ENCODE measurements around the gene ZCRB1. TPM values are rescaled to one million over a fixed set of nuclear protein-coding genes. Genes with fewer than 3 reads are reported as not detected.

Gene ZCRB1
- total RNA-seq, 2 experiments from 2014 or later, result 47.8 to 53.8 TPM

GRCh38 chr12:42282294-42282693 lies 43.6 kb downstream of the ZCRB1 start:
- H3K27ac Mint-ChIP-seq, result no peak overlapping the region
- H3K4me1 Mint-ChIP-seq, result peaks cover 2% of the 10 kb centered on the region
- no peaks in the 10 kb centered on the region for H3K36me3 Mint-ChIP-seq
- ATAC-seq (ENCODE audit: low read depth) (no peak), DNase-seq (no peak)
- no peak overlapping the region for H3K4me3 Mint-ChIP-seq
- H3K9me3 Mint-ChIP-seq, result no peaks in the 10 kb centered on the region
- POLR2A ChIA-PET, result interaction anchor here (0.6 kb wide), 1 partner anchor 45 kb away, joined by 3 read pairs; no protein-coding TSS in a partner anchor
- peaks cover 10% of the 10 kb centered on the region for H3K27me3 Mint-ChIP-seq

DNA sequence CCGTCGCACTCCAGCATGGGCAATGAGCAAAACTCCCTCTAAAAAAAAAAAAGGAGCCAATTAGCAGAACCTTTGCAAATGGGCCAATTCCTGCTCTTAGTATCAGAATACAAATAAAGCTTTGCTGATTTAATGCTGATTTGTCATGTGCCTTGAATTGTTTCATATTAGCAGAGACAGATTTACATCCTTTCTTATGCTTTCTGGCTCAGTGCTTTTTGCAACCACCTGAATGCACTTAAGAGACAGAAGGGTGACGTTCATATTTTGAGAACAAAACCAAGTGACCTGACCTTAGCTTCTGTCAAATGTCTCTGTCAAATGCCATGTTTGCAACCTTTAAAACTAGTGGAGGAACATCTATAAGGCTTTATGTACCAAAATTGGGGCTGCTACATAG lies 44.0 kb downstream of the ZCRB1 start:
- Mint-ChIP-seq H3K36me3 (no peaks in the 10 kb centered on the region), H3K9me3 (no peaks in the 10 kb centered on the region), H3K27ac (no peak overlapping the region), H3K4me1 (peaks cover 2% of the 10 kb centered on the region), H3K27me3 (peaks cover 10% of the 10 kb centered on the region), H3K4me3 (no peak overlapping the region)
- POLR2A ChIA-PET, result interaction anchor here (0.6 kb wide), 1 partner anchor 46 kb away, joined by 3 read pairs; no protein-coding TSS in a partner anchor
- DNase-seq, result no peak
- ATAC-seq (ENCODE audit: low read depth), result no peak

- Mint-ChIP-seq H3K27me3 (peaks cover 10% of the 10 kb centered on the region), H3K4me3 (no peak overlapping the region), H3K36me3 (no peaks in the 10 kb centered on the region), H3K4me1 (peaks cover 2% of the 10 kb centered on the region), H3K9me3 (no peaks in the 10 kb centered on the region), H3K27ac (no peak overlapping the region)
- DNase-seq (no peak), ATAC-seq (ENCODE audit: low read depth) (no peak)
- POLR2A ChIA-PET, result no interaction called here
These were observed 44.6 kb downstream of the ZCRB1 start for GRCh38 chr12:42281278-42281677.

DNA sequence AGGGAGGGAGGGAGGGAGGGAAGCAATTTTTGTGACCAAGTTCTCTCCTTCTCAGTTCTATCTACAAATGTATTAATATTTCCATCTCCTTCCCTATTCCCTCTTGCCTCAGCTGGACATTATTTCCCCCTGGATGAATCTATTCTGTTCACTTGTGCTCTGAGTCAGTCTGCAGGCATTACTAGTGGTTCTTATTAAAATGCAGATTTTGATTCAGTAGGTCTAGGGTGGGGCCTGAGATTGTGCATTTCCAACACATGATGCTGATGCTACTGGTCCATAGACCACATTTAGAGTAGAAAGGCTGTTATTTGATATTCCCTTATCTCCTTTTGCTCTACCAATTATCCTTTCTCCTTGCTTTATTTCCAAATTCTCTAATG lies 47.8 kb downstream of the ZCRB1 start:
- H3K27ac Mint-ChIP-seq, result no peak overlapping the region
- peaks cover 1% of the 10 kb centered on the region for H3K9me3 Mint-ChIP-seq
- POLR2A ChIA-PET, result no interaction called here
- H3K27me3 Mint-ChIP-seq, result peaks cover 10% of the 10 kb centered on the region
- DNase-seq (no peak), ATAC-seq (ENCODE audit: low read depth) (no peak)
- H3K4me3 Mint-ChIP-seq, result no peak overlapping the region
- no peaks in the 10 kb centered on the region for H3K4me1 Mint-ChIP-seq
- no peaks in the 10 kb centered on the region for H3K36me3 Mint-ChIP-seq

DNA sequence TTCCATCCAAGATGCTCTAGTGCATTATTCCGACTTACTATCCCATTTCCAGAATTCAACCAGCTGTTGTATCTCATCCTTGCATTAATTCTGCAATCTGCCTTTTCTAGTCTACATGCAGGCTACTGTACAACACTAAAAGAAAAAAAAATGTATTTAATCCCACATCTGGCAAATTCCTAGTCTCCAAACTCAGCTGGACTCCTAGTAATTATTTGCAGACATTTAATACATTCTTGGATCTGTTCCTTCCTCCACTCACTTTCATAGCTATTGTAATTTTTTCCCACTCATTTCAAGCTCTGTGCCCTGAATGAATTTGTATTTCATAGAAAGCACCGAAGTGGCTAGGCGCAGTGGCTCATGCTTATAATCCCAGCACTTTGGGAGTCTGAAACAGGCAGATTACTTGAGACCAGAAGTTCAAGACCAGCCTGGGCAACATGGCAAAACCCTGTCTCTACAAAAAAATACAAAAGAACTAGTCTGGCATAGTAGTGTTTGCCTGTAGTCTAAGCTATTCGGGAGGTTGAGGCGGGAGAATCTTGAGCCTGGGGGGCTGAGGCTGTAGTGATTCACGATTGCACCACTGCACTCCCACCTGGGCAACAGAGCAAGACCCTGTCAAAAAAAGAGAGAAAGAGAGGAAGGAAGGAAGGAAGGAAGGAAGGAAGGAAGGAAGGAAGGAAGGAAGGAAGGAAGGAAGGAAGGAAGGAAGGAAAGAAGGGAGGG lies 48.3 kb downstream of the ZCRB1 start:
- DNase-seq (no peak), ATAC-seq (ENCODE audit: low read depth) (no peak)
- Mint-ChIP-seq H3K36me3 (peaks cover 1% of the 10 kb centered on the region), H3K9me3 (peaks cover 3% of the 10 kb centered on the region), H3K4me3 (no peak overlapping the region), H3K27me3 (peaks cover 10% of the 10 kb centered on the region), H3K4me1 (no peaks in the 10 kb centered on the region), H3K27ac (no peak overlapping the region)
- POLR2A ChIA-PET, result no interaction called here

DNA sequence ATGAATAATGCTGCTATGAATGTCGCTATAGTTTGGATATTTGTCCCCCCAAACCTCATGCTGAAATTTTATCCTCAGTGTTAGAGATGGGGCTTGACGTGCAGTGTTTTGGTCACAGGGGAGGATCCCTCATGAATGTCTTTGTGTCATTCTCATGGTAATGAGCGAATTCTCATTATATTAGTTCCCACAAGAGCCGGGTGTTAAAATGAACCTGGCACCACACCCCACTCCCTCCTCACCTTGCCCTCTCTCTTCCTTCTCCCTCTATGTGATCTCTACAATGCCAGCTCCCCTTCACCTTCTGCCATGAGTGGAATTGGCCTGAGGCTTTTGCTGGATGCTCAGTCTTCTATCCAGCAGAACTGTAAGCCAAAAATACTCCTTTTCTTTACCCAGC lies 50.4 kb downstream of the ZCRB1 start:
- Mint-ChIP-seq H3K9me3 (peaks cover 5% of the 10 kb centered on the region), H3K4me3 (no peak overlapping the region), H3K36me3 (peaks cover 1% of the 10 kb centered on the region), H3K27me3 (peaks cover 10% of the 10 kb centered on the region), H3K27ac (no peak overlapping the region), H3K4me1 (peaks cover 5% of the 10 kb centered on the region)
- DNase-seq, result no peak
- no peak for ATAC-seq (ENCODE audit: low read depth)
- POLR2A ChIA-PET, result no interaction called here

GRCh38 chr12:42273706-42274105 lies 52.2 kb downstream of the ZCRB1 start:
- Mint-ChIP-seq H3K36me3 (peaks cover 1% of the 10 kb centered on the region), H3K27me3 (peaks cover 6% of the 10 kb centered on the region), H3K4me3 (no peak overlapping the region), H3K27ac (no peak overlapping the region), H3K9me3 (peaks cover 5% of the 10 kb centered on the region), H3K4me1 (peaks cover 5% of the 10 kb centered on the region)
- ATAC-seq (ENCODE audit: low read depth), result no peak
- no peak for DNase-seq
- POLR2A ChIA-PET, result no interaction called here

DNA sequence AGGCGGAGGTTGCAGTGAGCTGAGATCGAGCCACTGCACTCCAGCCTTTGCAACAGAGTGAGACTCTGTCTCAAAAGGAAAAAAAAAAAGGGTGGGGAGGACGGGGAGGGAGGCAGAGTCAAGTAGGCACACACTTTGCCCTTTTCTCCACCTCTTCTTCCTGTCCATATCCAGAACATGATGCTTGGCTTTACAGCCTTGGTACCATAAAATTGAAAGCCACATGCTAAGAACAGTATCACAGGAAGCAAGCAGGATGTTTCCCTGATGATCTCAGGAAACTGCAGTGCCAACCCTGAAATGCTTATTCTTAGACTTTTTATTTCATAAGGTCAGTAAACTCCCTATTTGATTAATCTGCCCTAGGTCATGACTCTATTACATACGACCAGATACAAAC lies 55.3 kb downstream of the ZCRB1 start:
- H3K4me1 Mint-ChIP-seq, result peaks cover 5% of the 10 kb centered on the region
- no peak overlapping the region for H3K4me3 Mint-ChIP-seq
- peaks cover 3% of the 10 kb centered on the region for H3K27me3 Mint-ChIP-seq
- H3K9me3 Mint-ChIP-seq, result peaks cover 5% of the 10 kb centered on the region
- H3K27ac Mint-ChIP-seq, result no peak overlapping the region
- peaks cover 1% of the 10 kb centered on the region for H3K36me3 Mint-ChIP-seq
- no peak for ATAC-seq (ENCODE audit: low read depth)
- no peak for DNase-seq
- POLR2A ChIA-PET, result no interaction called here

DNA sequence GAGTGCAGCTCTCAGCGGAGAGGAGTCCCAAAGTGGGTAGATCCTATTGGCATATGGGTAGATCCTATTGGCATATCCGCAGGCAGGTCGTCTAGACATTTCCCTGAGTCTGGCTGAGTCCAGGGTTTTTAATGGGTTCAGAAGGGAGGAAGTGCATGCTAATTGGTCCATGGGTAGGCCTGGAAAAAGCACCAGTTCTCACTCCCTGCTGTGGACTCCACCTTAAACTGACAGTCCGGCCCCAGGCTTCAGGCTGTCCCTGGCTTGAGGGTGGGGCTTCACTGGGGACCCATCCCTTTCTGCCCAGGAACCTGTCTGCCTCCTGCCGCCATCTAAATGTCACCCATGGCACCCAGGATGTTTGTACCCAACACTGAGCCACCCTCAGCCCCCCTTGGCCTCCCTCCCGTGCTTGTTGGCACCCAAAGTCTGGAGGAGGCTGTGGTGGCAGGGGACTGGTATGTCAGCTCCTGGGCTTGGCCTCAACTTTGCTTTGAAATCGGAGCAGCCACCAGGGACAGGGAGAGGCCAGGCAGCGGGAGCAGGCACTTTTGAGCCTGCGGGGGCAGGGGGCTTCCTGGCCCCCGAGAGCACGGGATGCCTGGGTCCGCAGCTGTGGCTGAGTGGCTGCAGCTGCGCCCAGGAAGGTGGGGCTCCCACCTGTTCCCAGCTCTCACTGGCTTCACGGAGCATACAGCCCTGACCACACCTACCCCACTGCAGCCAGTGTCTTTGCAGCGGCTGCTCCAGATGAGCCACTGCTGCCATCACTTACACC lies 58.3 kb downstream of the ZCRB1 start:
- Mint-ChIP-seq H3K36me3 (peaks cover under 1% of the 10 kb centered on the region), H3K27me3 (peaks cover 3% of the 10 kb centered on the region), H3K4me3 (no peak overlapping the region), H3K4me1 (peaks cover 5% of the 10 kb centered on the region), H3K27ac (no peak overlapping the region), H3K9me3 (peaks cover 3% of the 10 kb centered on the region)
- no peak for DNase-seq
- ATAC-seq (ENCODE audit: low read depth), result no peak
- POLR2A ChIA-PET, result no interaction called here

- H3K9me3 Mint-ChIP-seq, result peaks cover 1% of the 10 kb centered on the region
- POLR2A ChIA-PET, result no interaction called here
- no peak overlapping the region for H3K4me3 Mint-ChIP-seq
- no peak overlapping the region for H3K27ac Mint-ChIP-seq
- H3K27me3 Mint-ChIP-seq, result peaks cover 3% of the 10 kb centered on the region
- ATAC-seq (ENCODE audit: low read depth), result no peak
- H3K36me3 Mint-ChIP-seq, result no peaks in the 10 kb centered on the region
- H3K4me1 Mint-ChIP-seq, result peaks cover 5% of the 10 kb centered on the region
- DNase-seq, result no peak
These were observed 59.2 kb downstream of the ZCRB1 start for GRCh38 chr12:42266579-42267230.

DNA sequence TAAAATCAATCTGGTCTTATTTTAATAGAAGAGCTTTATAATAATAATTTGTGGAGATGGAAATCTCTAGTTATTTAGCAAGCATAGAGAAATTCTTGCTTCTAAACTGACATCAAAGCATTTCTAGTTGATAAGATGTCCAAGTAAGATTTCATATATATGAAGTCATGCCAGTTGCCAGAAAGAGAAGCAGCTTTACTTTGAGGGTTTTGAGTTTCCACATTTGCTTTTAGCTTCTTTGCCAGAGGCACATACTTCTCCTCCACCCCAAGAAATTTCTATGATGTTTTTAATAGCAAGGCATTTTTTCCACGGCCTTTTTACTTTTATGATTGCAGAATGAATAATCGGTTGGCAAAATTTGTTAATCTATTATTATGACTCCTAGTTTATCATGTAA lies 63.6 kb downstream of the ZCRB1 start:
- no peak for DNase-seq
- no peaks in the 10 kb centered on the region for H3K4me1 Mint-ChIP-seq
- no peak overlapping the region for H3K4me3 Mint-ChIP-seq
- H3K27ac Mint-ChIP-seq, result no peak overlapping the region
- POLR2A ChIA-PET, result no interaction called here
- no peaks in the 10 kb centered on the region for H3K36me3 Mint-ChIP-seq
- no peaks in the 10 kb centered on the region for H3K27me3 Mint-ChIP-seq
- no peak for ATAC-seq (ENCODE audit: low read depth)
- peaks cover 1% of the 10 kb centered on the region for H3K9me3 Mint-ChIP-seq

Measured in activated naive CD8-positive, alpha-beta T cell treated with anti-CD3 and anti-CD28 coated beads, Interleukin-2, amount 10 ng/mL, durations not matched to agents 7 days and 5 days (primary cell).